CMK (cell line): Measurements from ENCODE around the gene C8G.
A peak's percentile ranks its signal among the peaks of the same experiment; 100 is the strongest.

Experiments
- DNase-seq: peaks from one replicate; pipeline ENCODE4 v3.0.0-alpha.2; 2010; ENCODE audit warnings: low read depth

The C8G gene

DNA sequence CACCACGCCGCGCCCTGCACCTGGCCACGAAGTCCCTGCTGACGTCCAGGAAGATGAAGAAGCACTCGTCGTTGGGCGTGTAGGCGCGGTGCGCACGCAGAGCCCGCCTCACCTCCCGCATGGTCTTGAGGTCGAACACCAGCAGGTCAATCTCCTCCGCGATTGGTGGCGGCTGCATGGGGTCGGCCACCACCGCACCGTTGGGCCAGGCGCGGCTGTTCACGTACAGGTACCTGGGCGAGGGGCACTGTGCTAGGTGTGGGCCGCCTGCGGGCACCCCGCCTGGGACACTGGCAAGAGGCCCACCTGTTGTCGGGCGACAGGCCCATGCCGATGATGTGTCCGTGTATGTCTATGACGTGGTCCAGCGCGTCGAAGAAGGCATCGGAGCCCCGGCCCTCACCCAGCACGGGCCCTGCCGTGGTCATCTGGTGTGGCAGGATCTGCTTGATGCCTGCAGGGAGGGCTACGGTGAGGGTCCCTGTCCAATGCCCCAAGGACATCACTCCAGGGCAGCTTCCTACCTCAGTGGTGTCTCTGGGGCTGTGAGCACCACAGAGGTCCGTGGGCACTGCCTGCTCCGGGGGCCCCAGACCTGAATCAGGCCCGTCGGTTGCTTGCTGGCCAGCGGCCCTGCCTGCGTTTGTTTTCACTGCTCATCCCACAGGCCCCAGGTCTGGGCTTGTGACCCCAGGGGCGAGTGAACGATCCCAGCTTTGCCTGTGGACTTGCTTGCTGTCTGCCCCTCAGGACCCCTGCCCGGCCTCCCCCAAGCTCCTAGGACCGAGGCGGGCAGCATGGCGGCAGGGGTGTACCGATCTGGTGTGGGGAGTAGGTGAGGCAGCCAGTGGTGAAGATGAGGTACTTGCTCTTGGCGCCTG, 3.6 kb upstream of the C8G start:
- no peak for DNase-seq

DNA sequence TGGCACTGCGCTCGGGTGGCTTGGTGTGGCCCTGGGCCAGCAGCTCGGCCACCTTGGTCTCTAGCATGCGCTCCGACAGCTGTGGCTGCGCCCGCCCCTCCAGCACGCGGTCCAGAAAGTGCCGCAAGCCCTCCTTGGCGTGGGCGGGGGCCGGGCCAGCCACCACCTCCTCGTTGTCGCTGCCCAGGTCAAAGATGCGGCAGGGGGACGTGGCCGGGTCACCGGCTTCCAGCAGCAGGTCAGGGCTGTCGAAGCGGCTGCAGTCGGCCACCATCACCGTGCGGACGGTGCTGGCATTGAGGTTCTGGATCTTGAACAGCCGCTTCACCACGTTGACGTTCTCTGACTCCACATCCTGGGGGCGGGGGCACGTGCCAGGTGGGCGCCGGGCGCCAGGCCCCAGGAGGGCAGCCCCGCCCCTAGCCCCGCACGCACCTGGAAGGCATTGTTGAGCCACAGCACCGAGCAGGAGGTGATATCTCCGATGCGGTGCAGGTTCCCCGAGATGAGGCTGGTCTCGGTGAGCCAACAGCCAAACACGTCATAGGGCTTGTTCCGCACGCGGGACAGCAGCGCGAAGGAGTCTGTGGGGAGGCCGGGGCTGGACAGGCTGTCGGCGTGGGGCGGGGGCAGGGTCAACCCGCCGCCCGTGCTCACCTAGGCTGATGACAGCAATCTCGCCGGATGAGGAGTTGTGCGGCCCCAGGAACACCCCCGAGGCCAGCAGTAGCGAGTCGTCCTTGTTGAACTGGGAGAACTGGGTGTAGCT, 2.7 kb upstream of the C8G start:
- no peak for DNase-seq

DNA sequence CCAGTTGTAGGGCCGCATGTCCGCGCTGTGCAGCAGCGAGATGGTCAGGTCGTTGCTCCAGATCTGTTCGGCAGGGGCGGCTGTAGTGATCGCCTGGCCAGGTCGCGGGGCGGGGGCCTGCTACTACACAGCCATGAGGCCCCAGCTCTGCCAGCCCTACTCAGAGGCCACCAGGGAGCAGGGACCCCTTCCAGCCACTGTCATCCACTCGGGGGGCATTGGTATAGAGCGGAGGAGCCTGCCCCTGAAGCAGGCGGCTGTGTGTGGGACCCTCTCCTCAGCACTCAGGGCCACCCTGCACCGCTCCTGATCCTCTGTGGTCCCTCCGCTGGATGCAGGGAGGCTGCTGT, 2.2 kb upstream of the C8G start:
- DNase-seq, result no peak

DNA sequence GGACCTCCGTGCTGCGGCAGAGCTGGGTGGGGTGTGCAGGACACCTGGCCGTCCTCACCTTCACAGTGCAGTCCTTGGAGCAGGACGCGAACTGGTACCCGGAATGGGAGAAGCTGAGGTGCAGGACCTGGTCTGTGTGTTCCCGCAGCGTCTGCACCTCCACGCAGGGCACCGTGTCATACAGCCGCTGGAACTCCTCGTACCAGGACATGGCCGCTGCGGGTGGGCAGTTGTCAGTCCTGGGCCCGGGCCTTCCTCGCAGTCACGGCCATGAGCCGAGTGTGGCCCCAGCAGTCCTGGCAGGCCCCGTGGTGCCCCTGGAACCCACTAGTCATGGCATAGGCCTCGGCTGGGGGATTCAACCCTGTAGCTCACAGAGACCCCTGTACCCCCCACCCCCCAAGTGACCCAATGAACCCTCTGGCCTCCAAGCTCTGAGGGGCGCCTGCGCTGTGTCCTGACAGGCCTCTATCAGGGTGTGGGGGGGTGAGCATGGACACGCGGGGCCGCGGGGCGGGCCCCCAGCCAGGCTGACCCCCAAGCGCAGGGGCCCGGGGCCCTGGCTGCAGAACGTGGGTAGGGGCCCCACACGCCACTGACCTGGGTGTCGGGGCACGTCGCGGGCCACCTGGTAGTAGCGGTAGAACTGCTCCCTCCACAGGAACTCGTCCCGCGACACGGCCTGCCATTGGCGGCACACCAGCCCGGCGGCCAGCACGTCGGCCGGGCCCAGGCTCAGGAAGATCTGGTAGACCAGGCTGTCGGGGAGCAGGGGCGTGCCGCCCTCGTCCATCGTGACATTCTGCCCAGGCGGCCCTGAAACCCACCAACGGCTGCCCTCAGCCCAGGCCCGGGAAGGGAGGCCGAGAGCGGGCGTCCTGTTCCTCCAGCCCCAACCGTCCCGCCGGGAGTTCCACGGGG, 1.5 kb upstream of the C8G start:
- DNase-seq, result peak; percentile 9

DNA sequence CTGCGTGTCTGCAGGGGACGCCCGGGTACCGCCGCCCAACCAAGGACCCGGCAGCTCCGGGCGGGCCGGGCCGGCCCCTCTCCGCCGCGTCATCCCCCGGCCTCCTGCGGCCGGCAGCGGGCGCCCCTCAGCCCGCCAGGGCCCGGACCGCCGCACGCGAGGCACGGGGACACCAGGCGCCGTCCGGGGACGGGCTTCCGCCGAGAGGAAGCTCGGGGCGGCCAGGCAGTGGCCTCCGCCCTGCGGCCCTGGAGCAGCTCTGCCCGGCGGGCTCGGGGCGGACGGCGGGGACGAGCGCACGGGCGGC, 878 bp upstream of the C8G start:
- no peak for DNase-seq

DNA sequence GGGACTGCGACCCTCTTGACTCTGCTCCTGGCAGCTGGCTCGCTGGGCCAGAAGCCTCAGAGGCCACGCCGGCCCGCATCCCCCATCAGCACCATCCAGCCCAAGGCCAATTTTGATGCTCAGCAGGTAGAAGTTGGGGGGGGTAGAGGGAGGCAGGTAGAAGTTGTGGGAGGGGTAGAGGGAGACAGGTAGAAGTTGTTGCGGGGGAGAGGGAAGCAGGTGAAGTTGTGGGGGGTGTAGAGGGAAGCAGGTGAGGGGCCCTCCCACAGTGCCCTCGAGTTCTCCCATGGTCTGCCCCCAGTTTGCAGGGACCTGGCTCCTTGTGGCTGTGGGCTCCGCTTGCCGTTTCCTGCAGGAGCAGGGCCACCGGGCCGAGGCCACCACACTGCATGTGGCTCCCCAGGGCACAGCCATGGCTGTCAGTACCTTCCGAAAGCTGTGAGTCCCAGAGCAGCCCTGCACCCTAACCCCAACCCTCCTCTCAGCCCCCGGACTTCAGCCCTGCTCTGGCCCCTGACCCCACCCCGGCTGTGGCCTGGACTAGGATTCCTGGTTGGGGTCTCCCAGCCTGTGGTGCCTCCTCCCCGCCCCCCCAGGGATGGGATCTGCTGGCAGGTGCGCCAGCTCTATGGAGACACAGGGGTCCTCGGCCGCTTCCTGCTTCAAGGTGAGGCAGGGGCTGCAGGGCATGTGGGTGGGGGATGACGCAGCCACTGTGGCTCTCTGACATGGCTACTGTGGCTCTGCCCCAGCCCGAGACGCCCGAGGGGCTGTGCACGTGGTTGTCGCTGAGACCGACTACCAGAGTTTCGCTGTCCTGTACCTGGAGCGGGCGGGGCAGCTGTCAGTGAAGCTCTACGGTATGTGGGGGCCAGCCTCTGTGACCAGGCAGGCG, 537 bp downstream of the C8G start:
- DNase-seq, result no peak

DNA sequence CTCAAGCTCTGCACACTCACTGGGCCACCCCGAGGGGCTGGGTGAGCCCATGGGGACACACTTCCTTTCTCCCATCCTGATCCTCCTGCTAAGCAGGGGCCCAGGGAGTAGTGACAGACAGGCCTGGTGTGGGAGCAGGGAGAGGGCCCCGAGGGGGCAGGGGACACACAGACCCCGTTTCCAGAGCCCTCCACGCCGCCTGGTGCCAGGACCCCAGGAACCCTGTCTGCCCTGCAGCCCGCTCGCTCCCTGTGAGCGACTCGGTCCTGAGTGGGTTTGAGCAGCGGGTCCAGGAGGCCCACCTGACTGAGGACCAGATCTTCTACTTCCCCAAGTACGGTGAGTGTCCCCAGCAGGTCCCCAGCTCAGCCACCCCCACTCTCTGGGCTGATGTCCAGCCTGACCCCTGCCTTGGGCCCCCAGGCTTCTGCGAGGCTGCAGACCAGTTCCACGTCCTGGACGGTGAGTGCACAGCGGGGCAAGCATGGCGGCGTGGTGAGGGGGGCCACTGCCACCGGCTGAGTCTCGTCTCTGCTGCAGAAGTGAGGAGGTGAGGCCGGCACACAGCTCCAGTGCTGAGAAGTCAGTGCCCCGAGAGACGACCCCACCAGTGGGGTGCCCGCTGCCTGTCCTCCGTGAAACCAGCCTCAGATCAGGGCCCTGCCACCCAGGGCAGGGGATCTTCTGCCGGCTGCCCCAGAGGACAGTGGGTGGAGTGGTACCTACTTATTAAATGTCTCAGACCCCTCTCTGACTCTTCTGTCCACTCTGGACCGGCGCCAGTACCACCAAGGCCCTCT, 1.4 kb downstream of the C8G start:
- DNase-seq, result no peak

DNA sequence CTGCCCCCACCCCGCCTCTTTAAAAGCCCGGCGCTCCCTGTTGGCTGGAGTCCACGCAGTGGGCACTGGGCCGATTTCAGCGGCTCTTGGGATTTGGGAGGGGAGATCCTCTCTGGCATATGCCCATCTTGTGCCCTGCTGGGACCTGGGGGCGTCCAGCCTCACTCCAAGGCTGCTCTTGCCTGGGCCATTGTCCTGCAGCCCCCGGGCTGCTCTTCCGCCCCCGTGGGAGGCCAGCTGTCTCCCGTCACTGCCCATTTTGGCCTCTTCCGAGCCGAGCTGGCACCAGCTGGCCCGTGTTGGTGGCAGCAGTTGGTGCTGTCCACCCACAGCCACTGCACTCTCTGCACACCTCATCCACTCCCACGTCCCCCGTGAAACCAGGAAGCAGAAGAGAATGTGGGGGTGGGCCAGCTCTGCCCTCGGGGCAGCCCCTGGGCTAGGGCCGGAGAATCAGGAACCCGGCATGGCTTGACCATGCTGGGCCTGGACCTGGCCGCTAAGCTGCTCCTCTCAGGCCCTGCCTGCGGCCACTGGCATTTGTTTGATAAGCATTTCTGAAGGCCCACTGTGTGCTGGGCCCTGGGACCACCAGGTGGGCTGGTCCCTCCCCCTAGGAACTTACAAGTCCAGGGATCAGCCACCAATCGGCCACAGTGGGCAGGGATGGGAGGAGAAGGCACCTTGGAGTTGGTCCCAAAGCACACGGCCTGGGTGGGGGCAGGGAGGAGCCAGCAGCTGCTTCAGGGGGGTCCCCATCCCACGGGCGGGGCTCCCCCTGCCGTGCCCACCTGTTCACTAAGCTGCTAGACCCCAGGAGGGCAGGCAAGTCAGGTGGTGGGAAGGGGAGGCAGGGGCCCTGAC, 2.2 kb downstream of the C8G start:
- DNase-seq, result no peak

DNA sequence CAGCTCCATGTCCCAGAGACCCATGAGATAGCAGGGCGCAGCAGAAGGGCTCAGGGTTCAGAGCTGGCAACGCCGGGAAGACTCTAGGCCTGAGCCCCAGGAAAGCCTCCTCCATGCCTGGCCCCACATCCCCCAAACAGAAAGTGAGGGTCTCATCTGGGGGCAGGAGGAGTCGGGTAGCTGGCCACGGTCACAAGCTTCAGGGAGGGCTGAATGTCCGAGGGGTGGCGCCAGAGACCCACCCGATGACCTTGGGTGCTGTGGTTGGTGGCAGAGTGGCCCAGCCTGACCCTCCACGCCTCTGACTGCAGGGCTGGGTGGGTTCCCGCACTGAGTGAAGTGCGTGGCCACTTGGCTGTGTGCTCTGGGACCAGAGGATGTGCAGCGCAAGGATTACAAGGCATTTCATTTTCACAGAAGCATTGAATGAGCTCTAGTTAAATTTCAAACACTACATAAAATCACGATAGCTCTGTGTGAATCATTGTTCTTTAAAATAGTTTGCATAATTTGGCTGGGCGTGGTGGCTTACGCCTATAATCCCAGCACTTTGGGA, 3.0 kb downstream of the C8G start:
- DNase-seq, result no peak

DNA sequence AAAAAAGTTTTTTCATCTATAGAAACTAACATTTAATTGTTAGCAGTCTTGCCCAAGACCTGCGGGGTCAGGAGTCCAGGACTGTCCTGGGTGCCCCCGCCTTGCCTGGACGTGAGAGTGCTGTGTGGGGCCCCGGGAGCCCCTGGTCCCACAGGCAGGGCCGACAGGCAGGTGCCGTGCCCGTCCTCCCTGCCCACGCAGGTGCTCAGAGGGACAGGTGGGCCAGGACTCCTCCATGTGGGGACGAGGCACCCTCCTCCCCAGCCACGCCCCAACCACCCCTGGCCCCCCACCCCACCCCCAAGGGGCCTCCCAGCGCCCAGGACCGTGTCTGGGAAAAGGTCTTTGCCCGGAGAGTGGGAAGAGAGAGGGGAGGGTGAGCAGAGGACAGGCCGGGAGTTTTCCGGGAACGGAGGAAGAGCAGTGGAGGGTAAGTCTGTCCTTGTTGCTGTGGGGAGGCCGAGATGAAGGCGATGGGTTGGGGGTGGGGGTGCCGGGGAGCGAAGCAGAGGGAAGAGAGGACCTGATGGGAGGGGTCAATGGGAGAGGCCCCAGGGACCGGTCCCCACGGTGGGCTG, 4.3 kb downstream of the C8G start:
- DNase-seq, result no peak

DNA sequence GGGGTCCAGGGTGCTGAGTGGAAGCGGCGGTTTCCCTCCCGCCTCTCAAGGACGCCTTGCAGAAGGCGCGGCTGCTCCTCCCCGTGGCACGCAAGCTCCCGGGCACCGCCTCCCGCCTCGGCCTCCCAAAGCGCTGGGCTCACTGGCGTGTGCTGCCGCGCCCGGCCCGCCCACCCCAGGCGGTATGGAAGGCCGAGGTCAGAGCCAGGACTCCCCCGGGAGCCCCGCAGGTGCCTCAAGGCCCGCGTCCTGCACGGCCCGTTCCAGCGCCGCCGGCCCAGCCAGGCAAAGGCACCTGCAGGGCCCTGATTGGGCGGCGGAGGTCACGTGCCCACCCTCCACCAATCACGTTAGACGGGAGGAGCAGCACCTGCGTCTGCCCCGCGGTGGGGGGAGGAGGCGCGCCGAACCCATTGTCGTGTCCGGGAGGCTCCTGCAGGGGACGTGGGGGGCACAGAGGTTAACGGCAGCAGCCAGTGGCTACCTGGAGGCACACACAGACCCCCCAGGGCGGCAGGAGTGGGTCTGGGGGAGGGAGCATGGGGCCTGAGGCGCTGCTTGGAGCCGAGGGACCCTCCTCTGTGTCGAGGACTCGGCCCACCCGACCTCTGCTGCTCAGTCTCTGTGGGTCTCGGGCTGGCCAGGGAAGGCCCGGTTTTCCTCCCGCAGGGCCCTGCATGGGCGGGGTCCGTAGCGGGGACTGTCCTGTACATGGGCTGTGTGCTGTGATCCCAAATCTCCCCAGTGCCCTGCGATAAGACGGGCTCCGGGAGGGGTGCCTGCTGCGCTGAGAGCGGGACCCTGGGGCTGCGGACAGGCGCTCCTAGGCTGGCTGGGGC, 5.0 kb downstream of the C8G start:
- DNase-seq, result peak; percentile 95

DNA sequence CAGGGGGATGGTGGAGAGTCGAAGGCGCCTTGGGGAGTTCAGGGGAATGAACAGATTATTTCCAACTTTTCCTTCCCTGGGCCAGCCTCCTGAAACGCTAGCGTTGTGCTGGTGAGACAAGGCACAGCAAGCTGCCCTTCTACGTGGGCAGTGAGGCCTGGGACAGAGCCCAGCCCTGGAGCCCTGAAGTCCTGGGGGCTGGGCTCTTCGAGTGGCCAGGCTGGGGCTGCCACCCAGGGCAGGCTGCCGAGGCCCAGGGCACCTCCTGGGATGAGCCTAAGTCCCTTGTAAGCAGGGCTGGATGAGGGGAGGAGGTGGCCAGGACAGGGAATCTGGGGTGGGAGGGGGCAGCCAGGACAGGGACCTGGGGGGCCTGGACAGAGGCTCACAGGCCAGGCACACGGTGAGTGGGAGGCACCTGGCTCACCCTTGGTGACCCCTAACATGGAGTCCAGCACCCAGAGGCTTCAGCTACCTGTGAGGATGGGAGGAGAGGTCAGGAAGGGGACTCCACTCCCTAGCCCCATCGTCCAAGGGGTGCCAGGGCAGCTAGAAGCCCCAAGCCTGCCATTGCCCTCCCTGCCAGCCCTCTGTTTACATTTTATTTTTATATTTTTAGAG, 5.7 kb downstream of the C8G start:
- no peak for DNase-seq

DNA sequence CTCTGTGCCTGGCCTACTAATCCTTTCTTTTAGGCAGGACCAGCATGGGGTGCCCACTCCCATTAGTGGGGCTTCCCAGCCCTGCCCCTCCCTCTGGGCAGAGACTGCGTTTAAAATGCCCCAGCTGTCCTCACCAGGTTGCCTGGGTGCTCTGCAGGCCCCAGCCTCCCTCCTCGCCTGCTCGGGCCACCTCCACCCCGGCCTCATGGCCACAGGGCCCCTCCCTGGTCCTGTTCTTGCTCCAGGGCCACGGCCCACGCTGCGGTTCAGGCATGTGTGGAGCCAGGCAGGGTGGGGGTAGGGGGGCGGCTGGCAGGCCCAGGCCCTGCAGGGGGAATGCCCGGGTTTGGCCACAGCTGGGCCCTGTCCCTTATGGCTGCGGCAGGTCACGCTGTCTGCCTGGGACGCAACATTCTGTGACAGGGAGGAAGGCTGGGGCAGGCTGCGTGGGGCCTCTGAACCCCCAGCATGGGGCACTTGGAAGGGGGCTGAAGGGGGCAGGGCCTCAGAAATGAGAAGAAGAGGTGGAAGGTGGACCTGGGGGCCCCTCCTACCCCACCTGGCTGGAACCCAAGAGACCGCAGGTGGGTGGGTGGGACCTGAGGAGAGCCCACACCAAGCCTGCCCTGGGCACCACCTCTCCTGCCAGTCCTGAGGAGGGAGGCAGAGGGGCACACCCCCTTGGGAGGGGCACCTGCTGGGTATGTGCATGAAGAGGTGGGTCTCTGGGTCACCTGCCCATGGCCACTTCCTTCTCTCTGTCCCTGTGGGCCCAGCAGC, 6.7 kb downstream of the C8G start, which contains the start of gene LCN12:
LCN12 (plus strand) TSS at position 733 of the 780 bp plus-strand sequence. CDS start 55 bp downstream, outside the sequence.
- no peak for DNase-seq

DNA sequence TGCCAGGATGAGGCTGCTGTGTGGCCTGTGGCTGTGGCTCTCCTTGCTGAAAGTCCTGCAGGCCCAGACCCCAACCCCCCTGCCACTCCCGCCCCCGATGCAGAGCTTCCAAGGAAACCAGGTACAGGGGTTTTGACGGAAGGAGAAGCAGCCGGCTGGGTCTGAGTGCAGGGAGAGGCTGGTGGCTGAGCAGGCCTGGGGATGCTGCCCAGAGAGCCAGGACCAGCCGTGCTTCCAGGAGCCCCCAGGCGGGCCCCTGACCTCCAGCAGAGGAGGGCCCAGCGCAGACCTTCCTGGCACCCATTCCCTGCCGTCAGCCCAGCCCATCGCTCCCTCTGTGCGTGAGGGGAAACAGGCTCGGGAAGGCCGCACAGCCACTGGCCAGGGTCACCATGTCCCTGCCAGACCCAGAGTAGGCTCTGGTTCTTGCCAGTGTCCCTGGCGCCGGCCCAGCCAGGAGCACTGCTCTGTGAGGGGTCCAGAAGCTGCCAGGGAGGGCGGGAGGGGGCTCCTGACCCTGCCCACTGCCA, 7.3 kb downstream of the C8G start:
- DNase-seq, result no peak

DNA sequence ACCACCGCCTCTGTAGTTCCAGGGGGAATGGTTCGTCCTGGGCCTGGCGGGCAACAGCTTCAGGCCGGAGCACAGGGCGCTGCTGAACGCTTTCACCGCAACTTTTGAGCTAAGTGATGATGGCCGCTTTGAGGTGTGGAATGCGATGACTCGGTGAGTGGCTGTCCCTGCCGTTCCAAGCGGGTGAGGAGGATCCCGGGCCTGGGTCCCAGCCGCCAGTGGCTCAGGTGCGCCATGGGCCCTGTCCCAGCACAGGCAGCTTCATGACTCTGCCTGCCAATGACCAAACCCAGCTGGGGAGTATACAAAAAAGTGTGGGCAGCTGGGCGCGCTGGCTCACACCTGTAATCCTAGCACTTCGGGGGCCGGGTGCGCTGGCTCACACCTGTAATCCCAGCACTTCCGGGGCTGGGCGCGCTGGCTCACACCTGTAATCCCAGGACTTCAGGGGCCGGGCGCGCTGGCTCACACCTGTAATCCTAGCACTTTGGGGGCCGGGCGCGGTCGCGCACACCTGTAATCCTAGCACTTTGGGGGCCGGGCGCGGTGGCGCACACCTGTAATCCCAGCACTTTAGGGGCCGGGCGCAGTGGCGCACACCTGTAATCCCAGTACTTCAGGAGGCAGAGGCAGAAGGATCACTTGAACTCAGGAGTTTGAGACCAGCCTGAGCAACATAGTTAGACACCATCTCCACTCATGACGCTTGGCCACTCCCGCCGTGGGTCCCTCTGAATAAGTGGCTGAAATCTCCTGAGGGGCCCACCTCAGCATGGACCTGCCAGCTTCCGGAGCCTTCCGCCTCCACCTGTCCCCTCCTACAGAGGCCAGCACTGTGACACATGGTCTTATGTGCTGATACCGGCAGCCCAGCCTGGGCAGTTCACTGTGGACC, 8.1 kb downstream of the C8G start:
- DNase-seq, result no peak
